ENCODE results near the gene HEXD.

Gene HEXD

DNA sequence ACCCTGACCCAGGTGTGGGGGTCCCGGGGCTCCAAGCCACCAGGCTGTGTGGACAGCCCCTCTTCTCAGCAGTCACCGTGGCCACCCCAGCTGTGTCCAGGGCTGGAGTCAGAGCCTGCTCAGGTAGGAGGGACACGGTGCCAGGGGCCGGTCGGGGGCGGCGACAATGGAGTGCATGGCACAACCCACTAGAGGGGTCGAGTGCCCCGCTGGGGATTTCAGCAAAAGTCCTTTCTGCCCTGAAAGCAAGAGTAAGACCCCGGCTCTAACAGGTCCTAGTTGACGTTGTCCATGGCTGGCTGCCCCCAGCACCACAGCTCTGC is 35.3 kb upstream of the HEXD start:
- no peak for DNase-seq

DNA sequence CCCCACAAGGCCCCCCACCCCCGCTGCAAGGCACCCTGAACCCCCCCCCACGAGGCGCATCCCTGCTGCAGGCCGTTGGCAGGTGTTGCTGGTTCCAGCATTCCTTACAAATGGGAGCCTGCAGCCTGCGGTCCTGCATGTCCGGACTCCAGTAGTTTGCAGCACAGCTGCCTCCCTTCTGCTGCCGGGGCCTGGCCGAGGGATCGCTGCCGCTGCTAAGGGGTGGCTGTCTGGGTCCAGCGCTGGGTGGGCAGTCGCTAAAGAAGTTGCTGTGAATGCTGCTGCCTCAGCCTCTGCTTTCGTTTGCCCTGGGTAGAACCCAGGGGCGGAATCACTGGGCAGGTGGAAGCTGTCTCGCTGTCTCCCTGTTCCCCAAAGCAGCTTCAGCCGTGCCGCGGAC is 34.7 kb upstream of the HEXD start:
- DNase-seq = no peak

DNA sequence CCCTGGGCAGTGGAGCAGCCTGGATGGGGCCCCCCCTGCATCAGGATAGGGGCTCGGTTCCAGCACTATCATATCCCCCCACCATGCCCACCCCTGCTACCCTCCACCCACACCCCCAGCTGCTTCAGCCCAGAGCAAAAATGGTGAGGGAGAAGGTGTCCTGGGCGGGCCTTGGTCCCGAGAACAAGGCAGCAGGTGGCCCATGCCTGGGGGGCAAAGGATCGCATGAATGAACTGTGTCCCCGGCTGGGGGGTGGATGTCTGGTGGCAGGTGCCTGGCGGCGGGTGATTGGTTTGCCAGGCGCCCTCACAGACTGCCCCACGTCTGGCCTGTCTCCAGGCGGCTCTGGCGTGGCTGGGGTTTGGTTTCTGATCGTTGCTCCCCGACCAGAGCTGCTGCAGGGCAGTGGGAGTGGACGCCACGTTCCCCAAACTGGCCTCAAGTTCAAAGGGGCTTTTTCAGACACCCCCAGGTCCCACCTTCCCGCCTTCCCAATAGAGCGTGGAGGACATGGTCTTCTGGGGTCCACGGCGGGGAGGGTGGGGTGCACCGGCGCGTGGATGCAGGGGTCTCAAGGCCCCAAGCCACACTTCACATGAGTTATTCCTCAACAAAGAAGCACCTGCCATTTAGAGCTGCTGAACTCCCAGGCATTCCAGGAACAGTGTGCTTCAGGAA is 34.0 kb upstream of the HEXD start:
- DNase-seq = no peak

DNA sequence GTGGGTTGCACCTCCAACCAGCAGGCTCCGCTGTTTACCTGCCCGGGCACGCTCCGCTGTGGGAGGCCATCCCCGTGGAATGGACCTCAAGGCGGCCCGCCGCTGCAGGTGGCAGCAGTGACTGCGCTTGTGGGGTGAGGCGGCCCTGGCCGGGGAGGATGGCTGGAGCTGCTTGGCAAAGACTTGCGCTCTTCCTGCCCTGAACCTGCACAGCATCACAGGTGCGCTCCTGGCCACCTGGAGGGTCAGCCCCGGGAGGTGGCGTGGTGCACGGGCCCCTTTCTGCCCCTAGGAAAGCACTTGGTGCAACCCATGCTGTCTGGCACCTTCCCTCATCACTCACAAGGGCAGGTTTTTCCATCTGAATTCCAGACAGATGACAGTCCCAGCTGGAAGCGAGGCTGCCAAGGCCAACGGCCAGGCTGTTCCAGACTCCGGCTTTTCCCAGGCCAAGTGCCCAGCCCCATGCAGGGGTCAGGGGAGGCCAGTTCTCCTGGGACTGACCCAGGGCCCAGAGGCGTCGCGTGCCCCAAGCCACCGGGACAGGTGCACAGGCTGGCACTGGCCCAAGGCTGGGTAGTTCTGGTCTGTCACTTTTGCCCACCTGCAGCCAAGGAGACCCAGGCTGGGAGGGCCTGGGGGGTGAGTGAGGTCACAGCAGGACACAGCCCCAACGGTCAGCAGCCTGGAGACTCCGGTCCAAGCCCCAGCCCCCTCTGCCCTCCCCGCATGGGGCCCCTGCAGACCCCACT is 33.2 kb upstream of the HEXD start:
- no peak for DNase-seq

DNA sequence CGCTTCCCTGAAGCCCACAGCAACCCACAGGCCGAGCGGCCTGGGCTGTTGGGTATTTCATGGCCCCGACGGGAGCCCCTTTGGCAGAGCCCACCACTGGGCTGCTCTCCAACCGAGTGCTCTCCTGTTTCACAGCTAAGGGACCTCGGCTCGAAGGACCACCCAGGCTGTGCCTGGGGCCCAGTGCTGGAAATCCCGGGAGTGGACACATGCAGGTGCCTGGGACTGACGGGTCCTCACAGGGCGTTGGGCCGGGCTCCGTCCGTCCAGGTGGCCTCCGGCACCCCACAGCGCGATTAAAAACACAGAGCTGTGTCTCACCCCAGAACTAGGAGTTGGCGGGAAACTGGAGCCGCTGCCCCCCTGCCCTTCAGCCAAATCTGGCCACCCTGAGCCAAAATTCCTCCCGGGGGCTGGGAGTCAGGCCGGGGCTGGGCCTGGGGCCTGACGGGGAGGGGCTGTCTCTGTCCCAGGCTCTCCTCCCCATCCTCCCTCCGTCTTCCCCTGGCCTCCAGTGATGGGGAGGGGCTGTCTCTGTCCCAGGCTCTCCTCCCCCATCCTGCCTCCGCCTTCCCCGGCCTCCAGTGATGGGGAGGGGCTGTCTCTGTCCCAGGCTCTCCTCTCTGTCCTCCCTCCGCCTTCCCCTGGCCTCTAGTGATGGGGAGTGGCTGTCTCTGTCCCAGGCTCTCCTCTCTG is 32.4 kb upstream of the HEXD start:
- DNase-seq = no peak

DNA sequence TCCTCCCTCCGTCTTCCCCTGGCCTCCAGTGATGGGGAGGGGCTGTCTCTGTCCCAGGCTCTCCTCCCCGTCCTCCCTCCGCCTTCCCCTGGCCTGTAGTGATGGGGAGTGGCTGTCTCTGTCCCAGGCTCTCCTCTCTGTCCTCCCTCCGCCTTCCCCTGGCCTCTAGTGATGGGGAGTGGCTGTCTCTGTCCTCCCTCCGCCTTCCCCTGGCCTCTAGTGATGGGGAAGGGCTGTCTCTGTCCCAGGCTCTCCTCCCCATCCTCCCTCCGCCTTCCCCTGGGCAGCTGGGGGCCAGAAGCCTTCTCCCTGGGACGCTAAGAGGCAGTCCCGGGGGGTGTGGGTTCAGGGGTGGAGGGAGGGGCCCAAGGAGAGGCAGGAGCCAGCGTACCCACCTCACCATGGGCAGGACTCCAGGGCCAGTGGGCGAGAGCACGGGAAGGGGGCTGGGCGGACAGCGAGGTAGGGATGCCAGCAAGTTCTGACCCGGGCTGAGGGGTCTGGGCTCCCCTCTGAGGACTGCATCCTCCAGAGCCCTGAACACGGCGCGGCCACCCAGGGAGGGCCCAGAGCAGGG is 31.8 kb upstream of the HEXD start:
- no peak for DNase-seq

DNA sequence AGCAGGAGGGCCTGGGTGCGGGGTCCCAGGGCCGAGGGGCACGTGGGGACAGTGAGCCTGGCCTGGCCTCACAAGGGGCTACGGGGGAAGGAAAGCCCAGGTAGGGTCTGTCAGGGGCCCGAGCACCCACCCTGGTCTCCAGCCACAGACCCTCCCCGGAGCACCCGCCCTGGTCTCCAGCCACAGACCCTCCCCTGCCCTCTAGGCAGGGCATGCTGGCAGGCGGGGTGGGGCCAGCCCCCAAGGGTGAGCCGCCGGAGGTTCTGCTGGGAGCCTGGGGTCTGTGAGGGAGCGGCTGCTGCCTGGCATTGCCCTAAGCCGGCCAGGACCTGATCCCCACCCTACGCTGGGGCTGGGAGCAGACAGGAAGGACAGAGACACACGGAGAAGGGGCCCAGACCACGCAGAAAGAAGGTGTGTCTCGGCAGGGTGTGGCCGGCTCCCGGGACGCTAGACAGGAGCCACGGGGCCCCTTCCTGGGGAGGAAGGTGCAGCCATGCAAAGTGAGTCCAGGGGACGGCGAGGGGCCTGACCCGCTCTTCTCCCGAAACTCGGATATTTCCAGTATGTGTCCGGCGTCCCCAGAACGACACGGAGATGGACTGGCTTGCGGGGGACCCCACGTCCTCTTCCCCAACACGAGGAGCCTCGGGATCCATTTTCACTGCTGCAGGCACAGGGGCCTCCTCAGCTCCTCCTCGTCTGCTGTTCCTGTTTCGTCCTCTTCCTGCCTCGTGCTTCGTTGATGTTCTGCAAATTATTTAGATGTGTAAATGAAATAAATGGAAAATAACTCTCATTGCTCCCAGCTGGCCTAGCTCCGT is 31.1 kb upstream of the HEXD start:
- DNase-seq = no peak

DNA sequence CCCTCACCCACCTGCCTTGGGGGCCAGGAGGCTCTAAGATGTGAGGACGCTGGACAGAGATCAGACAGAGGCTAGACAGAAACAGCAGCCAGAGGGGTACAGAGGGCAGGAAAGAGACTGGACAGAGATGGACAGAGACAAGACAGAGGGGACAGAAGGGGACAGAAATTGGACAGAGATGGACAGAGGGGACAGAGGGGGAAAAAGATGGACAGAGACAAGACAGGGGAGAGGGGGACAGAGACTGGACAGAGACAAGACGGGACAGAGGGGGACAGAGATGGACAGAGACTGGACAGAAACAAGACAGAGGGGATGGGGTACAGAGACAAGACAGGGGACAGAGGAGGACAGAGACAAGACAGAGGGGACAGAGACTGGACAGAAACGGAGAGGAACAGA is 30.4 kb upstream of the HEXD start:
- DNase-seq = no peak

DNA sequence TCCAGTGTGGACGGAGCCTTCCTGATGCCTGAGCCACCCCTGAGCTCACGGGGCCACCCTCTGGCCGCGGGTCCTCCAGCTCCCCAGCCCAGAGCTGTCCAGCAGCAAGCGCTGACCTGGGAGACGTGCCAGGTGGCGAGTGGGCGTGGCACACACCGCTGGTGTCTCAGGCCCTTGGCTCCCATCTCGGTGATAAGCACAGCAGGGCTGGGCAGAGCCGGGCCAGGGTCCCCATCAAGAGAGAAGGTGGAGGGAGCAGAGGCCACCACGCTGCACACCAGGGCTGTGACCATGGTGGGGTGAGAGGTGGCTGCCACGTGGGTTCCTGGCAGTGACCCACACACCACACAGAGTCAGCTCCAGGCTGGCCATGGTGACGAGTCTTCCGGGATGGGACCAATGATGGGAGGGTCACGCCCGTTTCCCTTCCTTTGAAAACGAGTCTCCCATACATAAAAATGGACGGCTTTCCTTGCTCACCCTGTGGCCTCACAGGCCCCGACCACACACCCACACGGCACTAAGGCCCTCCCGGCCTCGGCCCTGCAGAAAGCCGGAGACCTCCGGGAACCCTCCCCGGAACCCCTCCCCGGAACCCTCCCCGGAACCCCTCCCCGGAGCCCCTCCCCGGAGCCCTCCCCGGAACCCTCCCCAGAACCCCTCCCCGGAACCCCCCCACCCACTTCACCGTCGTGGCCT is 29.8 kb upstream of the HEXD start:
- no peak for DNase-seq

DNA sequence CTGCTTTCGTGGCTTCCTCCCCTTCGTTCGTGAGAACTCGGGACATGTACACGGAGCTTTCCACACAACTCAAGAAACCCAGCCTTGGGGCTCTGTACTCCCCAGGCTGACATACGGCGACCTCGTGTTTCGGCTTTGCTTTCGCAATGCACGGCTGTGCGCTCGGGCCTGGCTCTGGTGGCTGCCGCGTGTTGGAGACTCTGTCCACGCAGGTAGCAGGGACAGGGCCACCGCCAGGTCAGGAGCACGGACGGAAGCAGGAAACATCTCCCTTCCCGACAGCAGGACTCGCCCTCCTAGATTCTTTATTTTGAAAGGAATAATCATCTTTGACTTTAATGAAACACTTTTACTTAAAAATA is 29.2 kb upstream of the HEXD start:
- DNase-seq = no peak

DNA sequence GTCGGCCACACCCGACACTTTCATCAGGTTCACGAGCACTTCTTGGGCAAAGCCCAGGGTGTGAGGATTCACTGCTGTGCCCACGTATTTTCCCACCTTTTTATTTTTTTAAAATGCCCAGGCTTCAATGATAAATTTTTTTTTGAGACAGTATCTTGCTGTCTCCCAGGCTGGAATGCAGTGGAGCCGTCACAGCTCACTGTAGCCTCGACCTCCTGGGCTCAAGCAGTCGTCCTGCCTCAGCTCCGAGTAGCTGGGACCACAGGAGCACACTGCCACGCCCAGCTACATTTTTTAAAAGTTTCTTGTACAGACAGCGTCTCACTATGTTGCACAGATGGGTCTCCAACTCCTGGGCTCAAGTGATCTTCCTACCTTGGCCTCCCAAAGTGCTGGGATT is 28.8 kb upstream of the HEXD start:
- DNase-seq = no peak

DNA sequence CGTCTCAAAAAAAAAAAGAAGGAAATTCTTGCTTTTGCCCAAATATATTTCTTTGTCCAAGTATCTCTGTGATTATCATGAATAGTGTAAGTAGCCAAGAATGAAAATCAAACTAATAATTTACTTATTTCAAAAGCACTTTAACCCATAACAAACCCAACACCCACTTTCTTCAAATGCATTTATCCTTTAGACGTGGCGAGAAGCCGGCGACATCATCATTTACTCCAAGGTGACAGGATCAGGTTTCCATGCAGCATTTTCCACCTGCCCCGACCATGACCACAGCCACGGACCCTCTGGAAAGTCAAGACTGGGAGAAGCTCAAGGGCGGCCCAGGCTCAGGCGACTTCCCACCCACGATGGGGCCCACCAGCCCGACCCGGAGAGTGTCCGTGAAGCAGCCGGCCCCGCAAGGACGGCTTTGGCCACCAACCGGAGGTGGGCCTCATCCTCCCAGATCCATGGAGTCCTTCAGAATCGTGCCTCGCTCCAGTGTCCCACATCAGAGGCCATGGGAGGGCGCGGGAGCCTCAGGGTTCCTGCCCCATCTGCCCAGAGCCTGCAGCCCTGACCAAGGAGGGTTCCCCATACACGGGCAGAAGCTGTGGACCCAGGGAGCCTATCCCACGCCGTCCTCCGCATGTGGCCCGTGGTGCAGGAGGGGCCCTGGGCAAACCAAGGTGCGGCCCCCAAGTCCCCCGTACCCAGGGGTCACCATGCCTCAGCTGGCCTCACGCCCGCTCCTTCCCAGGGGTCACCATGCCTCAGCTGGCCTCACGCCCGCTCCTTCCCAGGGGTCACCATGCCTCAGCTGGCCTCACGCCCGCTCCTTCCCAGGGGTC is 27.9 kb upstream of the HEXD start:
- DNase-seq = no peak

DNA sequence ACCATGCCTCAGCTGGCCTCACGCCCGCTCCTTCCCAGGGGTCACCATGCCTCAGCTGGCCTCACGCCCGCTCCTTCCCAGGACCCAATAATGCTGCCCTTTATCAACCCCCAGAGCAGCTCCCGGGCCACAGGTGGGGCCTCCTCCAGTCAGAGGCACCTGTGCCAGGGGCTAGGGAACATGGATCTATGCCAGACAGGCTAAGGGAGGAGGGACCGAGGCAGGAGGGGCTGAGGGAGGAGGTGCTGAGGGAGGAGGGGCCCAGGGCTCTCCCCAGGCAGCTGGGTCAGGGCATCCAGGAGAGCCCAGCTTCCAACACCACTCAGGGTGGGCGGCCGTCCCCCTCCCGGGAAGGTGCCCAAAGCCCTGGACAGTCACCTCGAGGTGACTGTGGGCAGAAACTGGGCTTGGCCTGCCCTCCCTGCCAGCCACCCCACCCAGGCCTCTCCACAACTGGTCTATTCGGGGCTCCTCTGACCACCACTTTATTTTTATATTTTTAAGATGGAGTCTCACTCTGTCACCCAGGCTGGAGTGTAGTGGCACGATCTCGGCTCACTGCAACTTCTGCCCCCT is 27.2 kb upstream of the HEXD start:
- DNase-seq = no peak

DNA sequence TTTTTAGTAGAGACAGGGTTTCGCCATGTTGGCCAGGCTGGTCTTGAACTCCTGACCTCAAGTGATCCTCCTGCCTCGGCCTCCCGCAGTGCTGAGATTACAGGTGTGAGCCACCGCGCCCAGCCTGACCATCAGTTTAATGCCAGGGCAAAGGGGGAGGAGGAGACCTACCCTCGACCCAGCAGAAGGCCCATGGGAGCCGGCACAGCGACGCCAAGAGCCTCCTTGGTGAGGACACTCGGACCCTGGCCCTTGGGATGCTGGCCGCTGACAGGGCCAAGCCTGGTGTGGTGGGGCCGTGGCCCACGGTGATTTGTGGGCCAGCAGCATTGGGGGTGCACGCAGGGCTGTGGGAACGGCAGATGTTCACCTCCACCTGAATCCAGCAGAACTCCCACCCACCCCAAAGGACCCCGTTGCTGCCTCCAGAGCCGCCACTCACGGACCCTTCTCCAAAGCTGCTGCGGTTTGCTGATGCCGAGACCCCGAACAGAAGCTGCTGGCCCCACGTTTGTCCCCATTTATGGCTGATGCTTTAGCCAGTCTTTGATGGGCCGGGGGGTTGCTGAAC is 26.6 kb upstream of the HEXD start:
- no peak for DNase-seq

DNA sequence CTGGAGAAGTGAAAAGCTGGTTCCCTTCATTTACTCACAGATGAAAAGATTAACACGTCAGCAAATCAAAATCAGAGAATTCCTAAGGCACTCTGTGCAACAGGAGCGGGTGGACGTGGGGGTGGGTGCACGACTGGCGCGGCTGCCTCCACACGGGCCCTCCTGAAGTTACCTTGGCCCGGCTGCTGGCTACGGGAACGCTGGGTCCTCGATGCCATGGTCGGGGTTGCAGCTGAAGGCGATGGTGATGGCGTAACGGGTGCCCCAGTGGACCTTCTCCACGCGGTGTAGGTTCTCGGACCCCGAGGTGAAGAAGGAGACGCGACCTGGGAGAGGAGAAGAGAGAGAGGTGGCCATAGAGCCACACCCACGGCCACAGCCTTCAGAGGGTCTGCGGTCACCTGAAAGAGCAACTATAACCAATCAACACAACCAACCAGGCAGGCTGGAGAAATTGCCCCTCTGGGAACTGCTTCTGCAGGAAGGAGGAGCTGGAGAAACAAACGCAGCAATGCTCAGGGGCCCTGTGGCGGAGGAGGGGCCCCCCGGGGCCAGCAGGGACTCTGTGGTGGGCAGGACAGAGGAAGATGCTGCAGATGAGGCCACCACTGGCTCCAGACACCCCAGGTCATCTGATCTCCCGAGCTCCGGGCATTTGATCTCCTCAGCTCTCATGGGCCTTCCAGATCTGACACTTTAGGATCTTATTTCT is 25.8 kb upstream of the HEXD start:
- DNase-seq = no peak

DNA sequence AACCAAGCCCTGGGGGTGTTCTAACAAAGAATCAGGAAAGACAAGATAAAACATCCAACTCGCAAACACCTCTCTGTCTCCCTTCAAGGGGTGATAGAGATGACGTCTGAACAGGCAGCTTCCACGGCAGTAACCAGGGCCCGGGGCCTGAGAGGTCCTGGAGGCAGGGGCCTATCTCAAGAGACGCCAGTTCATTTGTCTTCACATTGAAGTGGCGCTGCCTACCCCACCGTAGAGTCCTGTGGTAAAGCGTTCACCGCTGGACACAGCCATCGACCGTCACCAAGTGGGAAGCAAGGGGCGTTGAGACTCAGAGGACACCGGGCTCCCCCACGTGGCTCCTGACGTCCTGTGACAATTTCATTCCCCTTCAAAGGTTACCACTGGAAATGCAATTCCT is 25.2 kb upstream of the HEXD start:
- no peak for DNase-seq

DNA sequence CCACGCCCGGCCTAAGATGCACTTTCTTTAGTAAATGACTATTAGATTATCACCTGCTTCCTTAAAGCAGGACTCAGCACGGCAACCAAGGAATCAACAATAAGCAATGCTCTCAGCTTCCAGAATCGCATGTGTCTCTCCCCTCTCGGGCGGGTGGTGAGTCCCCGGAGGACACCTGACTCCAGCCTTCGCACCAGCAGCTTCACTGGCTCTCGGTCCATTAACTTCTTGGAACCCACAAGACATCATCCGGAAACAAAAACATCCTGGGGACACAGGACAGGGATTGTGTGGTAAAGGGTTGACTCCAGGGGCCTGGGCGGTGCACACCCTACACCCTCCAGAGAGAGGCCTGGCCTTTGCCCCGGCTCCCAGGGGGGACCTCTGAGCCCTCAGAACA is 23.9 kb upstream of the HEXD start:
- no peak for DNase-seq

DNA sequence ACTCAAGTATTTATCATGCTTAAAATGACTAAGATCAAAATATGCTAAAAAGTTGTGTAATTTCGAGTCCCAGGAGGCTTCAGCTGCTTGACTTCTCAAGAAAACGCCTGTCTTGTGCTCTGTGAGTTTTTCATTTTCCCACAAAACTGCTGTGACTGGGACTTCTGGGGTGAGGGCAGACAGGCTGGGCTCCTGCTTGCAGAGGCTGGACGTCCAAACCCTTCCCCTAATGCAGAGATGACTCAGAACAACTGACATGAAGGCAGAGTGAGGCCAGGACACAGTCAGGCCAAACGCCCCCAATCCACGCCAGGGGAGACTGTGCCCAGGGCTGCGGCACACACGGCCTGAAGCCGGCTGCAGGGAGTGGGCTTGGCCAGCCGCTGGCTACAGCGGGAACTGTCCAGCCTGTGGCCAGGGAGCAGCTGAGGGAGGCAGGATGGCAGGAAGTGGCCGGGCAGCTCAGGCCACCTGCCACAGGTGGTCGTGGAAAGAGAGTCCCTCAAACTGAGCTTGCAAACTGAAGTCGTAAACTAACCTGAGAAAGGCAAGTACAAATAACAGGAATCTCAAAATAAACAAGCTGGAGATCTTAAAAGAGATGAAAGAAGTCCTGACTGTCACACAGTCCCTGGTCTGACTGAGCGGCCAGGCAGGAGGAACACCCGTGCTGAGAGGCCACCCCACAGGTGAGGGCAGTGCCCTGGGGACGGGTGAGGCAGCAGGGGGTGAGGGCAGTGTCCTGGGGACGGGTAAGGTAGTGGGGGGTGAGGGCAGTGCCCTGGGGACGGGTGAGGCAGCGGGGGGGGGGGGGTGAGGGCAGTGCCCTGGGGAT is 21.3 kb upstream of the HEXD start:
- no peak for DNase-seq

Measured in stimulated activated CD4-positive, alpha-beta T cell treated with anti-CD3 and anti-CD28 coated beads, Interleukin-4, amount 100 ng/mL, for 1 hour (primary cell).